Keratinocyte (primary cell): Measurements from ENCODE around the gene SERPINB1. TPM values are rescaled to one million over a fixed set of nuclear protein-coding genes. Genes with fewer than 3 reads are reported as not detected.

ENCODE experiments used
- DNase-seq: peaks from one replicate; pipeline ENCODE4 v3.0.0-alpha.2; 2011; ENCODE audit warnings: low read depth, missing footprints, low spot score
- FAIRE-seq: peaks from 2 replicates; lab custom pipeline; 2011; peaks lifted over from hg19 to GRCh38; lab: Jason Lieb, UNC
- H2AFZ ChIP-seq: 2 replicates; pipeline ENCODE4 v1.6.0; 2012; ENCODE audit warnings: low read length, control low read depth, inconsistent platforms; ENCODE audit not compliant: control insufficient read depth
- H3K27ac ChIP-seq: 2 replicates; pipeline ENCODE4 v1.5.1; 2011; ENCODE audit warnings: low read length; ENCODE audit not compliant: control insufficient read depth, insufficient read depth
- H3K27me3 ChIP-seq: 3 replicates; pipeline ENCODE4 v1.6.0; 2011; ENCODE audit warnings: low read length; ENCODE audit not compliant: control insufficient read depth, insufficient read depth; ENCODE audit errors: extremely low read depth
- H3K36me3 ChIP-seq, 2 experiments: 2 replicates in 1 of 2; 3 replicates in 1 of 2; pipeline ENCODE4 v1.5.1; 2011; ENCODE audit warnings: low read length in 2 of 2, mild to moderate bottlenecking in 1 of 2; ENCODE audit not compliant: control insufficient read depth in 2 of 2, insufficient read depth in 2 of 2; ENCODE audit errors: extremely low read depth in 1 of 2
- H3K4me1 ChIP-seq: 3 replicates; pipeline ENCODE4 v1.5.1; 2011; ENCODE audit warnings: low read length; ENCODE audit not compliant: control insufficient read depth, insufficient read depth; ENCODE audit errors: extremely low read depth
- H3K4me2 ChIP-seq: 3 replicates; pipeline ENCODE4 v1.6.0; 2011; ENCODE audit warnings: low read depth, low read length; ENCODE audit not compliant: control insufficient read depth, insufficient read depth; ENCODE audit errors: extremely low read depth
- H3K4me3 ChIP-seq, 3 experiments: fragments of 200-600 bp in 1 of 3; sonication (generic) in 1 of 3; 2 replicates in 2 of 3; 3 replicates in 1 of 3; pipeline ENCODE4 v1.5.1; 2011 to 2016; ENCODE audit warnings: low read length in 3 of 3, mild to moderate bottlenecking in 3 of 3, control low read depth in 2 of 3, inconsistent platforms in 1 of 3, low read depth in 1 of 3, mixed read lengths in 1 of 3, mixed run types in 1 of 3, moderate library complexity in 1 of 3; ENCODE audit not compliant: control insufficient read depth in 2 of 3, insufficient read depth in 2 of 3; ENCODE audit errors: extremely low read depth in 1 of 3
- H3K79me2 ChIP-seq: 2 replicates; pipeline ENCODE4 v1.6.0; 2012; ENCODE audit warnings: low read length; ENCODE audit not compliant: control insufficient read depth, insufficient read depth
- H3K9ac ChIP-seq: 3 replicates; pipeline ENCODE4 v1.6.0; 2011; ENCODE audit warnings: low read length; ENCODE audit not compliant: control insufficient read depth, insufficient read depth; ENCODE audit errors: extremely low read depth
- H3K9me1 ChIP-seq: 3 replicates; pipeline ENCODE4 v1.6.0; 2011; ENCODE audit warnings: low read length; ENCODE audit not compliant: control insufficient read depth, insufficient read depth; ENCODE audit errors: extremely low read depth
- H3K9me3 ChIP-seq: 2 replicates; pipeline ENCODE4 v1.5.1; 2012; ENCODE audit warnings: low read depth, low read length; ENCODE audit not compliant: control insufficient read depth
- H4K20me1 ChIP-seq: 3 replicates; pipeline ENCODE4 v1.6.0; 2011; ENCODE audit warnings: low read length; ENCODE audit not compliant: control insufficient read depth, insufficient read depth; ENCODE audit errors: extremely low read depth
- CTCF ChIP-seq, 3 experiments: IDR thresholded peaks in 1 of 3; conservative IDR thresholded peaks in 1 of 3; optimal IDR thresholded peaks in 1 of 3; 2 replicates in 2 of 3; 3 replicates in 1 of 3; pipeline versions ENCODE3 to v1.5.1; 2011; ENCODE audit warnings: low read length in 3 of 3, mild to moderate bottlenecking in 3 of 3, moderate library complexity in 2 of 3, control low read depth in 1 of 3, inconsistent platforms in 1 of 3; ENCODE audit not compliant: insufficient read depth in 2 of 3; ENCODE audit errors: extremely low read depth in 1 of 3
- EZH2 ChIP-seq: IDR thresholded peaks from one replicate; pipeline ENCODE4 v1.6.1; 2012; ENCODE audit warnings: inconsistent platforms, mild to moderate bottlenecking, low read length, moderate library complexity
- dilution Hi-C: fragments of 300-500 bp; cut with MboI; formaldehyde crosslinking; loops from one replicate; pipeline ENCODE4 v1.7.0; 2020; ENCODE audit warnings: low sequenced_read_pairs; ENCODE audit not compliant: extremely low pct_ligation_motif_present
- polyA minus RNA-seq, 3 experiments: library from RNA; depleted of rRNA, polyadenylated mRNA; stranded (reverse); fragments of >200 nt; gene quantifications; 1 replicate in 1 of 3; 2 replicates in 1 of 3; 3 replicates in 1 of 3; pipeline ENCODE4 v1.2.3, GENCODE V29; 2011
- polyA plus RNA-seq, 5 experiments: library from polyadenylated mRNA; depleted of rRNA in 3 of 5; stranded (reverse) in 3 of 5; stranded (forward) in 1 of 5; unstranded in 1 of 5; fragments of >200 nt; gene quantifications; 1 replicate in 1 of 5; 2 replicates in 3 of 5; 3 replicates in 1 of 5; pipeline versions ENCODE4 v1.2.1 to v1.2.3, GENCODE V29; 2011 to 2012; ENCODE audit warnings: missing spikeins in 2 of 5, low read depth in 1 of 5, low replicate concordance in 1 of 5

The SERPINB1 gene
- polyA plus RNA-seq, result 38.4 to 76.0 TPM (median 71.9 TPM) in 3 replicates
- polyA plus RNA-seq (2011; ENCODE audit: low read depth), result 13.5 TPM
- 46.9 and 80.2 TPM in 2 replicates for polyA plus RNA-seq (2011; cell fraction: cytosol; rRNA removed)
- 31.5 and 46.9 TPM in 2 replicates for polyA plus RNA-seq (2011; cell fraction: nucleus; rRNA removed)
- polyA plus RNA-seq (2012; ENCODE audit: low replicate concordance), result 8.0 and 64.9 TPM in 2 replicates
- 9.1 to 34.9 TPM (median 24.7 TPM) in 3 replicates for polyA minus RNA-seq
- 33.0 TPM for polyA minus RNA-seq (2011; cell fraction: cytosol; rRNA and poly(A)+ RNA removed)
- polyA minus RNA-seq (2011; cell fraction: nucleus; rRNA and poly(A)+ RNA removed), result 11.6 and 16.4 TPM in 2 replicates

GRCh38 chr6:2841264-2842138, at the start of gene SERPINB1:
Gene SERPINB1 (minus strand): TSS chr6:2841863. CDS start chr6:2840586, 1,277 bp downstream.
- H3K4me3 ChIP-seq, result peak within 1 kb of the TSS; percentile 48 to 77 (median 60)
- FAIRE-seq (no peak), DNase-seq (no peak)
- H3K9ac ChIP-seq, result peak within 1 kb of the TSS; percentile 84
- H3K79me2 ChIP-seq, result no peaks in the 10 kb centered on the region
- peaks cover 4% of the 10 kb centered on the region for H3K9me1 ChIP-seq
- dilution Hi-C loops, result no loop called here
- H3K4me1 ChIP-seq, result peaks cover 47% of the 10 kb centered on the region
- H3K36me3 ChIP-seq, result peaks cover 3 to 8% of the 10 kb centered on the region in 2 experiments
- no peaks in the 10 kb centered on the region for H3K27me3 ChIP-seq
- TF ChIP-seq CTCF (optimal IDR thresholded peaks at IDR 0.05 in 1 of 3, IDR thresholded peaks at IDR 0.05 in 1 of 3, conservative IDR thresholded peaks at IDR 0.05 in 1 of 3; ENCODE audit: extremely low read depth in 1 of 3, insufficient read depth in 2 of 3, low read length in 3 of 3), result no peak
- TF ChIP-seq EZH2, result no peak
- no peaks in the 10 kb centered on the region for H4K20me1 ChIP-seq
- H2AFZ ChIP-seq, result peak within 1 kb of the TSS; percentile 20
- H3K27ac ChIP-seq, result peak within 1 kb of the TSS; percentile 86
- H3K9me3 ChIP-seq, result no peaks in the 10 kb centered on the region
- H3K4me2 ChIP-seq, result peak within 1 kb of the TSS; percentile 82

GRCh38 chr6:2890976-2891767, 49.5 kb upstream of the SERPINB1 start:
- DNase-seq (no peak), FAIRE-seq (no peak)
- Histone ChIP-seq H3K27me3 (peaks cover 5% of the 10 kb centered on the region), H3K27ac (no peak overlapping the region), H3K36me3 (no peaks in the 10 kb centered on the region), H3K9ac (no peak overlapping the region), H3K4me1 (no peaks in the 10 kb centered on the region), H3K79me2 (no peaks in the 10 kb centered on the region), H2AFZ (no peak overlapping the region), H3K4me2 (no peak overlapping the region), H4K20me1 (no peaks in the 10 kb centered on the region), H3K9me3 (no peaks in the 10 kb centered on the region), H3K9me1 (no peaks in the 10 kb centered on the region), H3K4me3 (no peak overlapping the region)
- TF ChIP-seq CTCF (optimal IDR thresholded peaks at IDR 0.05 in 1 of 3, IDR thresholded peaks at IDR 0.05 in 1 of 3, conservative IDR thresholded peaks at IDR 0.05 in 1 of 3; ENCODE audit: extremely low read depth in 1 of 3, insufficient read depth in 2 of 3, low read length in 3 of 3), result no peak
- no peak for TF ChIP-seq EZH2
- dilution Hi-C loops, result no loop called here
